ENCODE results near the gene IFT57.

Gene IFT57

DNA sequence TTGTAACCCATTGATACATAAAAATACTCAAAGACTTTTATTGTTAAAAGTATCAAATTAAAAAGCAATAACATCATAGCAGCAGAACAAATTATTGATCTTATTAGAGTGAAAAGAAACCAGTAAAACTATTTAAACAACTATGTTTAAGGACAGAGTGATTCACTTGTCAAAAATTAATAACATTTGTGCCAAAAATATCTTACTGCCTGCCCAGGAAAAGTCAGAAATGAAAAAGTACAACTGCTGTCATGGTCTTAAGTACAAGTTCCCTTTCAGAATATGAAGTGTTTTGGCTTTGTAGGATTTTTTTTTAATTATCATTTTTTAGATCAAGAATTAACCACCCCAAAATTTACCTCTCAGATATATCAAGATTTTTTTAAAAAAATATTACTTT is 3.4 kb downstream of the IFT57 start:
- DNase-seq = no peak

DNA sequence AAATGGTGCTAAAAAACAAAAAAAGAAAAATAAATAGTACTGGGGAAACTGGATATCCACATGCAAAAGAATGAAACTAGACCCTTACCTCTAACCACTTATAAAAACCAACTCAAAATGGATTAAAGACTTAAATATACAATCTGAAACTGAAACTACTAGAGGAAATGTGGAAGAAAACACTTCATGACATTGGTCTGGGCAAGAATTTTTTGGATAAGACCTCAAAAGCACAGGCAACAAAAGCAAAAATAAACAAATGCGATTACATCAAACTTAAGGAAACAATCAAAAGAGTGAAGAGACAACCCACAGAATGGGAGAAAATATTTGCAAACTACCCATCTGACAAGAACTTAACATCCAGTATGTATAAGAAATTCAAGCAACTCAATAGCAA is 6.4 kb downstream of the IFT57 start:
- no peak for DNase-seq

DNA sequence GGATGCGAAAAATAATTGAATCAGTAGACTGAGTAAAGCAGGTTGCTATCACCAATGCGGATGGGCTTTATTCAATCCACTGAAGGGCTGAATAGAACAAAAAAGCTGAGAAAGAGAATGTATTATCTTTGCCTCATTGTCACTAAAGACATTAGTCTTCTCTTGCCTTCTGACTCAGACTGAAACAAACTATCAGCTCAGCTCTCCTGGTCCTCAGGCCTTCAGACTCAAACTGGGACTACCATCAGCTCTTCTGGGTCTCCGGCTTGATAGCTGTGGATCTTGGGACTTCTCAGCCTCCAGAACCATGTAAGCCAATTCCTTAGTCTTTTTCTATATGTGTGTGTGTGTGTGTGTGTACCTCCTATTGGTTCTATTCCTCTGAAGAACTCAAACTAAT is 12.6 kb downstream of the IFT57 start:
- DNase-seq = no peak

GRCh38 chr3:108208831-108209230 is 13.4 kb downstream of the IFT57 start:
- DNase-seq = no peak

GRCh38 chr3:108202834-108203233 is 19.4 kb downstream of the IFT57 start:
- DNase-seq = no peak

DNA sequence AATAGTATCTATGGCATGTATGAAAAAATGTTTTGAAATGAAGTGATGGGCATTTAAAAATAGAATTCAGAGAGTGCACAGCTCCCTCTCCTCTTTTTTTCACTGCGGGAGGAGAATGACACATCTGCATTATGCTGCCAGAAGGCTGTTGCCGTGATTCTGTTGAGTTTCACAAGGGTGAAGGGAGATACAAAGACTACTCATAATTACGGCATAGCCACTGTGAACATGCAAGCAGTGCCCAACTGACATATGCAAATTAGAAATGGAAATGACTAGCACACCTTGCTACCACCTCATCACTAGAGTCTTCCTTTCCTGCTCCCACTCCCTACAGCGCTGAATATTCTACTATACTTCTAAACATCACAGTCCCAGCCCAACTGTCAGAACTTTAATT is 20.1 kb downstream of the IFT57 start:
- DNase-seq = no peak

DNA sequence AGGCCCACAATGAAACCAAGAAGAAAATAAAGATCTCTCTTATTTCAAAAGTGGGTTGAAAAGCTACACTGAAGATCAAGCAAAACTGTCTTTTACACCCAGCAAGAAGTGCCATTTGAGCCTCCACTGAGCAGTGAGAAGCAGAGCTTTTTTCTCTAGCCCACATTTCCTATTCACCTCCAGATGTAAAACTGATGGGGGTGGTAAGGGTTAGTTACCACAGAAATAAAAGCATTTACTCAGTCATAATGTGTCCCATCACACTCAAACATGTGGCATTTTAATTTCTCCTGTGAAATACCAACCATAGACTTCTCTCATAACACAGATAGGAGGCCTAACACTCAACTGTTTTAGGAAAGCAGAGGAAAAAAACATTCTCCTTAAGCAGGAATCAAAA is 21.0 kb downstream of the IFT57 start:
- no peak for DNase-seq

- no peak for DNase-seq
These were observed 21.6 kb downstream of the IFT57 start for GRCh38 chr3:108200578-108200977.

- no peak for DNase-seq
These were observed 22.2 kb downstream of the IFT57 start for GRCh38 chr3:108200024-108200423.

- no peak for DNase-seq
These were observed 30.8 kb downstream of the IFT57 start for GRCh38 chr3:108191394-108191793.

DNA sequence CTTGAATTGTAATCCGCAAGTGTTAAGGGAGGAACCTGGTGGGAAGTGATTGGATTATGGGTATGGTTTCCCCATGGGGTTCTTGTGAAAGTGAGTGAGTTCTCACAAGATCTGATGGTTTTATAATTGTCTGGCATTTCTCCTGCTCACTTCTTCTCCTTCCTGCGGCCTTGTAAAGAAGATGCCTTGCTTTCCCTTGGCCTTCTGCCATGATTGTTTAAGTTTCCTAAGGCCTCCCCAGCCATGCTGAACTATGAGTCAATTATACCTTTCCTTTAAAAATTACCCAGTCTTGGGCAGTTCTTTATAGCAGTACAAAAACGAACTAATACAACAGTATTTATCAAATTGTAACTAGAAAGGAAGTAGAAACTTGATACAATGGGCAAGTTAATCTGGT is 31.9 kb downstream of the IFT57 start:
- no peak for DNase-seq

DNA sequence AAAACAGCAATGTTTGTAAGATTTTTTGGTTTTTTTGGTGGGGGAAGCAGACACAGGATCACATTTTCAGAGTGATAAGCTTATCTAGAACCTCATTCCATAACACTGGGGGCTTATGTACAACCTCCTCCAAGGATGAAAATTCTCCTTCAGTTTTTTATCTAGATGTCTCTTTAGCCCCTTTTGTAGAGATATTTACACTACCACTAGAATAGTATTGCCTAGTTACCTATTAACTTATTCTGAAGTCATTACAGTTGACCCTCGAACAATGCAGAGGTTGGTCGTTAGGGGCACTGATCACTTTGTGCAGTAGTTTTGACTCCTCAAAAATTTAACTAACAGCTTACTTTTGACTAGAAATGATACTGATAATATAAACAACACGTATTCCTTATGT is 32.8 kb downstream of the IFT57 start:
- DNase-seq = no peak

GRCh38 chr3:108185536-108185935 is 36.7 kb downstream of the IFT57 start:
- no peak for DNase-seq

GRCh38 chr3:108184824-108185223 is 37.4 kb downstream of the IFT57 start:
- DNase-seq = no peak

GRCh38 chr3:108183971-108184370 is 38.3 kb downstream of the IFT57 start:
- DNase-seq = no peak

GRCh38 chr3:108183181-108183580 is 39.0 kb downstream of the IFT57 start:
- no peak for DNase-seq

DNA sequence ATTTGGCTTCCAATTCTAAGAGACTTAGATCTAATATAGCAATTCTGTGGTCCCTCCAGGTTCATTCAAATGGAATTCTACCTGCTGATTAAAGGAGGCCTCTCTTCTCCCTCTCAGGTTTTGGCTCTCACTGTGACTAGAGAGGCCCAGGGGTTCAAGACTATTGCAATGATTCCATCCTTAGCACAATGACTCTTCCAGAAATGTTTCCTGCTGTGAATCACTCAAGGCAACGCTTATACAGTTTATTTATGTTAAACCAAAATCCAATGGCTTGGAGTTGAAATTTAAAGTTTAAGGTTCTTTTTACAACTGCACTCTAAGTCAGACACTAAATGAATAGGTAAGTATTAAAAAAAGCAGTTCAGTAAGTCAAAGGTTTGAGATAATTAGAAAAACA is 39.9 kb downstream of the IFT57 start:
- DNase-seq = no peak

DNA sequence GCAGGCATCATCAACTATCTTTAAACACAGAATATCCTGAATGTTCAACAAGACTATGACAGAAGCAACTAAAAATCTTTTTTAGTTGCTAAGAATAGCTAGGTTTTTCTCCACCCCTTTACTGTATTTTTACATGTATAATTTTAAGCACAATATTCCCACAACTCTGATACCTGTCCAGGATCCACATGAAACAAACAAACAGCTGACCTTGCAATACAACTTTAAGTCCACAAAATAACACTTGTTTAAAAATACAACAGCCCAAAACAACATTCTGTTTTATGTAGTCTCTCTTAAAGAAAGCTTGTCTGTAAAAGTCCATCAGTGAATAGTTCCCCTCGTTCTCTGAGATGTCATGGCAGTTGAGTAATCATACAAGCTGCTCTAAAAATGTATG is 41.1 kb downstream of the IFT57 start:
- no peak for DNase-seq

- no peak for DNase-seq
These were observed 42.0 kb downstream of the IFT57 start for GRCh38 chr3:108180194-108180593.

DNA sequence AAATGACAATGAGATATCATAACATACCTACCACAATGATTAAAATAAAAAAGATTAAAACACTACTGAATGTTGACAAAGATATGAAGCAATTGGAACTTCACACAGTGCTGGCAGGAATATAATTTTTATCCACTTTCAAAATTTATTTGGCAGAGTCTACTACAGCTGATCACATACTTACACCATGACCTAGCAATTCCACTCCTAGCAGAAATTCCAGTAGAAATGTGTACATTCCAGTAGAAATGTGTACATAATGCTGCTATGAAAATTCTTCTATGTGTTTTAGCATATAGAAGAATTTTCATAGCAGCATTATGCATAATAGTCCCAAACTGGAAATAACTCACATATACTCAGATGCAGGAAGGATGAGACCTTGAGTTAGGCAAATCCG is 43.5 kb downstream of the IFT57 start:
- no peak for DNase-seq

- no peak for DNase-seq
These were observed 44.7 kb downstream of the IFT57 start for GRCh38 chr3:108177536-108177935.

- DNase-seq = no peak
These were observed 46.9 kb downstream of the IFT57 start for GRCh38 chr3:108175352-108175751.

GRCh38 chr3:108171106-108171505 is 51.1 kb downstream of the IFT57 start:
- DNase-seq = no peak

- no peak for DNase-seq
These were observed 57.8 kb downstream of the IFT57 start for GRCh38 chr3:108164391-108164790.

DNA sequence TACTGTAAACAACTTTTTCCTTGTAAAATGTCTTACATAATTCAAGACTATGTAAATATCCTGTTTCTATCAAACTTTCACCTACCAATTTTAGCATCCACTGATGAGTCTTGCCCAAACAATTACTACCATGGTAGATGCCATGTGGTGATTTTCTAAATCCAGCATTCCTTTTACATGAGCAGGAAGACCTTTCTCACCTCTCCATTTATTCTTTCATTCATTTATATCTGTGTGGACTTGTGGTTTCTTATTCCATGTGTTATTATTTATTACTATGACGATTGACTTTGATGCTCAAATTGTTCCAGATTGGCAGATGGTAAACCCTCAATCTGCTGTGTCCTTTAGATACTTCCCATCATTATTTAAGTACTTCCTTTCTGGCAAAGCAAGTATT is 62.4 kb downstream of the IFT57 start:
- DNase-seq = no peak

- DNase-seq = no peak
These were observed 63.1 kb downstream of the IFT57 start for GRCh38 chr3:108159105-108159504.
